Neural cell (in vitro differentiated cells): ENCODE data around the gene KNG1. TPM values are rescaled to one million over a fixed set of nuclear protein-coding genes. Genes with fewer than 3 reads are reported as not detected.

Experiments
- H2AFZ ChIP-seq: fragments of 200-600, 300-800 bp; sonication (generic), shearing (Covaris generic); 2 replicates; pipeline ENCODE4 v1.6.0; 2014; ENCODE audit warnings: low read depth, mild to moderate bottlenecking, antibody characterized with exemption, low read length, moderate library complexity
- H3F3A ChIP-seq: fragments of 200-600 bp; shearing (Covaris generic); 2 replicates; pipeline ENCODE4 v1.6.1; 2016; ENCODE audit warnings: mild to moderate bottlenecking, moderate library complexity, mixed read lengths, antibody characterized with exemption, low read length; ENCODE audit not compliant: insufficient read depth, poor library complexity, severe bottlenecking
- H3K27ac ChIP-seq: fragments of 200-600, 300-800 bp; sonication (generic), shearing (Covaris generic); 2 replicates; pipeline ENCODE4 v1.5.1; 2014; ENCODE audit warnings: mild to moderate bottlenecking, low read length, moderate library complexity
- H3K27me3 ChIP-seq: fragments of 300-800, 200-600 bp; sonication (generic), shearing (Covaris generic); 2 replicates; pipeline ENCODE4 v1.6.0; 2014; ENCODE audit warnings: mild to moderate bottlenecking, low read depth, low read length, moderate library complexity; ENCODE audit not compliant: insufficient read depth
- H3K36me3 ChIP-seq: fragments of 300-800, 200-600 bp; sonication (generic), shearing (Covaris generic); 2 replicates; pipeline ENCODE4 v1.5.1; 2014; ENCODE audit warnings: mild to moderate bottlenecking, antibody characterized with exemption, low read length, moderate library complexity; ENCODE audit not compliant: insufficient read depth
- H3K4me2 ChIP-seq: fragments of 300-800, 200-600 bp; sonication (generic), shearing (Covaris generic); 2 replicates; pipeline ENCODE4 v1.6.0; 2014; ENCODE audit warnings: mild to moderate bottlenecking, low read length
- H3K4me3 ChIP-seq: fragments of 300-800, 200-600 bp; sonication (generic), shearing (Covaris generic); 2 replicates; pipeline ENCODE4 v1.5.1; 2014; ENCODE audit warnings: mild to moderate bottlenecking, low read length, moderate library complexity
- H3K79me2 ChIP-seq: fragments of 200-600 bp; shearing (Covaris generic); replicated peaks from 2 replicates; pipeline ENCODE4 v1.6.0; 2014; ENCODE audit warnings: mild to moderate bottlenecking, low read length, moderate library complexity; ENCODE audit not compliant: insufficient read depth
- H3K9ac ChIP-seq: fragments of 300-800, 200-600 bp; sonication (generic), shearing (Covaris generic); 2 replicates; pipeline ENCODE4 v1.6.1; 2016; ENCODE audit warnings: mild to moderate bottlenecking, low read length, mixed read lengths
- H3K9me2 ChIP-seq: fragments of 200-600 bp; shearing (Covaris generic); 2 replicates; pipeline ENCODE4 v1.6.1; 2016; ENCODE audit warnings: mild to moderate bottlenecking, low read length, mixed read lengths; ENCODE audit not compliant: insufficient read depth
- H3K9me3 ChIP-seq: fragments of 200-600, 300-800 bp; sonication (generic), shearing (Covaris generic); 2 replicates; pipeline ENCODE4 v1.6.1; 2016; ENCODE audit warnings: mild to moderate bottlenecking, mixed run types, low read length, moderate library complexity, mixed read lengths
- H4K20me1 ChIP-seq: fragments of 200-600 bp; shearing (Covaris generic); 2 replicates; pipeline ENCODE4 v1.6.1; 2016; ENCODE audit warnings: mild to moderate bottlenecking, mixed run types; ENCODE audit not compliant: insufficient read depth
- CTCF ChIP-seq: fragments of 450-650 bp; IDR thresholded peaks from 2 replicates; pipeline ENCODE4 v1.5.1; 2014; ENCODE audit warnings: antibody characterized with exemption, mild to moderate bottlenecking, moderate library complexity; ENCODE audit not compliant: poor library complexity, severe bottlenecking
- EP300 ChIP-seq: fragments of 450-650 bp; conservative IDR thresholded peaks from 2 replicates; pipeline ENCODE4 v1.6.1; 2014; ENCODE audit warnings: antibody characterized with exemption, mild to moderate bottlenecking, moderate library complexity; ENCODE audit not compliant: poor library complexity, severe bottlenecking
- EZH2 ChIP-seq: fragments of 200-600, 300-800 bp; shearing (Covaris generic), sonication (generic); IDR thresholded peaks from 2 replicates; pipeline ENCODE4 v1.6.1; 2014; ENCODE audit warnings: antibody characterized with exemption, low read length, borderline replicate concordance, mild to moderate bottlenecking; ENCODE audit not compliant: insufficient read depth, poor library complexity, severe bottlenecking
- MXI1 ChIP-seq: fragments of 450-650 bp; conservative IDR thresholded peaks from 2 replicates; pipeline ENCODE4 v1.6.1; 2014; ENCODE audit warnings: antibody characterized with exemption, mild to moderate bottlenecking; ENCODE audit not compliant: poor library complexity, severe bottlenecking
- POLR2AphosphoS5 ChIP-seq: IDR thresholded peaks from 2 replicates; pipeline ENCODE4 v1.6.1; 2012
- RAD21 ChIP-seq: fragments of 450-650 bp; conservative IDR thresholded peaks from 2 replicates; pipeline ENCODE4 v1.6.1; 2014; ENCODE audit warnings: antibody characterized with exemption, mild to moderate bottlenecking, moderate library complexity
- REST ChIP-seq: IDR thresholded peaks from 2 replicates; pipeline ENCODE4 v1.6.1; 2012; ENCODE audit warnings: borderline replicate concordance
- SMC3 ChIP-seq: fragments of 450-650 bp; conservative IDR thresholded peaks from 2 replicates; pipeline ENCODE4 v1.6.1; 2014; ENCODE audit warnings: antibody characterized with exemption, mild to moderate bottlenecking, moderate library complexity; ENCODE audit not compliant: poor library complexity
- TAF1 ChIP-seq: IDR thresholded peaks from 2 replicates; pipeline ENCODE4 v1.6.1; 2012; ENCODE audit warnings: low read depth
- polyA plus RNA-seq: library from polyadenylated mRNA; depleted of rRNA; stranded (reverse); fragments of >200 nt; gene quantifications from 2 replicates; pipeline ENCODE4 v1.2.3, GENCODE V29; 2014

KNG1 gene
- polyA plus RNA-seq, 1 donor from 2014 or later: not detected

DNA sequence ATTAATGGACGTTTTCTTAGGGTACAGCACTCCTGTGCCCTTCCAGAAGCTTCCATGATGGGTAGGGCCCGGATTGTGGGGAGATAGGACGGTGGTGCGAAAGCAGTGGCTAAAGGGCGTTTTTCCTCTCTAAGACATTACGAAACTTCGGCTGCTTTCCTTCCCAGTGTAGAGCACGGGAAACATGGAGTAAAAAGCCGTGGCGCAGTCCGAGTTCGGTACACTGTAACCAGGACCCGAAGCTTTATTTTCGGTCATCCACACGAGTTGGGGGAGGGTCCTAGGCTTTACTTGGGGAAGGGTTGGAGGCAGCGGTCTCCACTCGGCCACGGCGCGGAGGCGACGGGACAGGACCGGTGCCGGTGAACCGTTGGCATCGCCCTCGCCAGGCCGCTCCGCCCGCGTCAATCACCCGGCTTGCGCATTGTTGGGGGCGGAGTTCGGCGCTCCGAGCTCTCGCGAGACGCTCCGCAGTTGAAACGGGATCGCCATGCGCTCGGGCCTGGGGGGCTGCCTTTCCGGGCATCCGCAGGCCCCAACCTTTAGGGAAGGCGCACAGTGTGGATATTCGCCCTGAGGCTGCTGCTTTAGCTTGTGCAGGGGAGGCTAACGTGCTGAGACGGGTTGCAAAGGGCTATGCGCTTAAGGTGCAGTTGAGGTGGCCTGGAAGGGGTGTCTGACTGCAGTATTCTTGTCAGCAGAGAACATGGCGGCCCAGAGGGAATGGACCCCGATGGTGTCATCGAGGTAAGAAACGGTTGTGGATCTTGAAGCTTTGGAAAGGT is 66.8 kb downstream of the KNG1 start:
- Histone ChIP-seq H3K4me2 (peak overlapping the region; percentile 89), H3K4me3 (peak overlapping the region; percentile 77), H3K9me3 (no peaks in the 10 kb centered on the region), H3K27me3 (no peaks in the 10 kb centered on the region), H4K20me1 (peaks cover 49% of the 10 kb centered on the region), H3K27ac (peak overlapping the region; percentile 100), H3K79me2 (peaks cover 44% of the 10 kb centered on the region), H3F3A (peaks cover 17% of the 10 kb centered on the region), H3K9ac (peak overlapping the region; percentile 99), H2AFZ (peak overlapping the region; percentile 77), H3K36me3 (peaks cover 30% of the 10 kb centered on the region), H3K9me2 (no peaks in the 10 kb centered on the region)
- TF ChIP-seq EP300: no peak
- TF ChIP-seq MXI1: peak; percentile 84
- no peak for TF ChIP-seq EZH2
- TF ChIP-seq SMC3: peak; percentile 36
- TF ChIP-seq CTCF: no peak
- no peak for TF ChIP-seq RAD21
- peak; percentile 96 for TF ChIP-seq POLR2AphosphoS5
- TF ChIP-seq REST: no peak
- TF ChIP-seq TAF1: no peak

DNA sequence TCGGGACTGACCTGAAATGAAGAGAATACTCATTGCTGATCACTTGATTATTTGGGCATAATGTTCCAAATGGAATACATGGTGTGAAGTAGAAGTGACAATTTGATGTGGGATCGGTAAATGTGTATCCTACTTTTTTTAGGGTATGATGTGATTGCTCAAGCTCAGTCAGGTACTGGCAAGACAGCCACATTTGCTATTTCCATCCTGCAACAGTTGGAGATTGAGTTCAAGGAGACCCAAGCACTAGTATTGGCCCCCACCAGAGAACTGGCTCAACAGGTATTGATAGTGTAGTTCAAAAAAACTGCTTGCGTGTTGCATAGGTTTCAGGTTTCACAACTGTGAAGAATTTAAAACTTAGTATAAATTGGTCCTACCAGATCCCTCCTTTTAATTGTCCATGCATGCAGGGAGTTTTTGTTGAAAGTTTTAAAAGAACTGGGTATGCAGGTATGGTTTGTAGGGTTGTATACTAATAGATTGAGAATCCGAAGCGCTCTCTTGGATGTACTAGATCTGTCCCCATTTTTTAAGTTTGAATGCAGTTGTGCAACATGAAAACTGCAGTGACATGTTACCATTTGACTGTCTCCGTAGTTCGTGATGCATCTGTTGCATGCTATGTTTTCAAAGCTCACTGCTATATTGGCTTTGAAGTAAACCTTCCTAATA is 67.8 kb downstream of the KNG1 start:
- TF ChIP-seq MXI1 (no peak), POLR2AphosphoS5 (no peak), CTCF (no peak), SMC3 (no peak), EZH2 (no peak), EP300 (no peak), RAD21 (no peak), TAF1 (no peak), REST (no peak)
- Histone ChIP-seq H3K9me3 (no peaks in the 10 kb centered on the region), H3K79me2 (peaks cover 44% of the 10 kb centered on the region), H3K9me2 (no peaks in the 10 kb centered on the region), H2AFZ (no peak overlapping the region), H3K9ac (peak overlapping the region; percentile 99), H3K4me2 (peak overlapping the region; percentile 89), H3K4me3 (peak overlapping the region; percentile 77), H3F3A (peaks cover 17% of the 10 kb centered on the region), H3K27ac (peak overlapping the region; percentile 100), H3K27me3 (no peaks in the 10 kb centered on the region), H3K36me3 (peaks cover 34% of the 10 kb centered on the region), H4K20me1 (peaks cover 52% of the 10 kb centered on the region)
